Natural killer cell (primary cell): Measurements from ENCODE around the gene AZI2. TPM values are rescaled to one million over a fixed set of nuclear protein-coding genes. Genes with fewer than 3 reads are reported as not detected.

ENCODE experiments used
- ATAC-seq, 3 donors: fragments of 150-1000 bp in 2 of 3; fragments of 200-7000 bp in 1 of 3; cut with Tn5 transposase; 1 replicate in 1 of 3; 2 replicates in 2 of 3; pipeline ENCODE4 v1.10.0; 2021; ENCODE audit warnings: mild to moderate bottlenecking in 2 of 3, moderate library complexity in 2 of 3
- DNase-seq, 2 donors: peaks; one replicate each; pipeline versions ENCODE4 v3.0.0 to v3.0.0-alpha.2; 2013 to 2021; ENCODE audit warnings: mixed read lengths in 1 of 2
- H3K27ac ChIP-seq: one replicate; pipeline ENCODE4 v1.5.1; 2013; ENCODE audit warnings: mild to moderate bottlenecking, low read length
- H3K27me3 ChIP-seq: one replicate; pipeline ENCODE4 v1.6.1; 2013; ENCODE audit warnings: low read length; ENCODE audit not compliant: control insufficient read depth, insufficient read depth
- H3K36me3 ChIP-seq: one replicate; pipeline ENCODE4 v1.6.1; 2013; ENCODE audit warnings: low read length; ENCODE audit not compliant: control insufficient read depth, insufficient read depth
- H3K4me1 ChIP-seq: one replicate; pipeline ENCODE4 v1.6.1; 2013; ENCODE audit warnings: low read length; ENCODE audit not compliant: control insufficient read depth, insufficient read depth
- H3K4me3 ChIP-seq: one replicate; pipeline ENCODE4 v1.5.1; 2013; ENCODE audit warnings: low read length
- H3K9me3 ChIP-seq: one replicate; pipeline ENCODE4 v1.6.1; 2013; ENCODE audit warnings: low read length; ENCODE audit not compliant: control insufficient read depth, insufficient read depth
- H3K27ac Mint-ChIP-seq, 2 donors: one replicate each; pipeline ENCODE4 v1.8.0; 2022; ENCODE audit warnings: mild to moderate bottlenecking in 2 of 2, mixed read lengths in 2 of 2, moderate library complexity in 1 of 2
- H3K27me3 Mint-ChIP-seq, 2 donors: one replicate each; pipeline ENCODE4 v1.8.0; 2022; ENCODE audit warnings: low read depth in 2 of 2, mixed read lengths in 2 of 2
- H3K36me3 Mint-ChIP-seq: one replicate; pipeline ENCODE4 v1.8.0; 2022; ENCODE audit warnings: mixed read lengths
- H3K4me1 Mint-ChIP-seq, 2 donors: one replicate each; pipeline ENCODE4 v1.8.0; 2022; ENCODE audit warnings: mixed read lengths in 2 of 2
- H3K4me3 Mint-ChIP-seq: one replicate; pipeline ENCODE4 v1.8.0; 2022; ENCODE audit warnings: mild to moderate bottlenecking, moderate library complexity, mixed read lengths
- H3K9me3 Mint-ChIP-seq, 2 donors: one replicate each; pipeline ENCODE4 v1.8.0; 2022; ENCODE audit warnings: mixed read lengths in 2 of 2
- CTCF ChIP-seq: fragments of 200-600 bp; IDR thresholded peaks from one replicate; pipeline ENCODE4 v1.8.0; 2022; ENCODE audit warnings: antibody characterized with exemption
- WGBS: methylation state at CpG from one replicate; pipeline ENCODE4 v1.1.7; 2013; ENCODE audit warnings: missing lambda C conversion rate; ENCODE audit not compliant: insufficient coverage; 5-methylcytosine and 5-hydroxymethylcytosine counted together
- intact Hi-C: fragments of 100-400 bp; cut with micrococcal nuclease; formaldehyde crosslinking; loops from one replicate; pipeline ENCODE4 v1.14.2; 2022
- total RNA-seq, 4 donors: library from RNA; stranded (reverse); fragments of 120-200 nt in 1 of 4; gene quantifications; one replicate each; pipeline versions ENCODE4 v1.2.3 to v1.2.4, GENCODE V29; 2013 to 2022

Gene AZI2
- total RNA-seq, 3 donors from 2014 or later (not counting 1 experiment from before 2014, with no cell fraction given): 29.3 to 38.6 (median 32.0) TPM

DNA sequence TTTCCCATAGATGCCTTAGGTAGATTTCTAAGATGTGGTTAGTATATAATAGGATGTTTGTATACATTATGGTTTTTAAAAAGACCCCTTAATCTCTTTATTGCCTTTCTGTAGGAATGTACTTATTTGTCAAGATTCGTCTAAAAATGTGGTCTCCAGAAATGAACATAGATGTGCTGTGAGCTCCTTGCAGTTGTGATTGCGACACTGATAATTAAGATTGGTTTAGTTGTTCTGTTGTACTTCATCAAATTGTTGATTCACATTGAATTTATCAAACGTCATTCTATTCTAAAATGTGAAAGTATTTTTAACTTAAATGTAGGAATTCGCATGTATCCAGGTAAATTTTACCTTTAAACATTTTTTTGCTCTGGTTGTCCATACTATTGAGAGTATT lies 56.0 kb downstream of the AZI2 start:
- H3K27ac ChIP-seq: peak overlapping the region; percentile 94

GRCh38 chr3:28291577-28291976 lies 57.0 kb downstream of the AZI2 start:
- Mint-ChIP-seq H3K27ac (peak overlapping the region; percentile 94 to 95), H3K27me3 (no peaks in the 10 kb centered on the region), H3K4me3 (peak overlapping the region; percentile 92), H3K9me3 (no peaks in the 10 kb centered on the region), H3K36me3 (no peaks in the 10 kb centered on the region), H3K4me1 (peaks cover 48 to 54% of the 10 kb centered on the region in 2 donors)
- ATAC-seq (peak; percentile 15 to 60 (median 58)), DNase-seq (peak in 1 of 2 donors; percentile 17)
- intact Hi-C loops: no loop called here
- TF ChIP-seq CTCF: no peak
- peaks cover 4% of the 10 kb centered on the region for H3K4me1 ChIP-seq
- no peaks in the 10 kb centered on the region for H3K9me3 ChIP-seq
- H3K36me3 ChIP-seq: no peaks in the 10 kb centered on the region
- H3K4me3 ChIP-seq: peak overlapping the region; percentile 72
- no peaks in the 10 kb centered on the region for H3K27me3 ChIP-seq
- peak overlapping the region; percentile 94 for H3K27ac ChIP-seq

More for the DNA sequence above, 56.0 kb downstream of the AZI2 start:
- Mint-ChIP-seq H3K4me1 (peaks cover 49 to 57% of the 10 kb centered on the region in 2 donors), H3K36me3 (no peaks in the 10 kb centered on the region), H3K9me3 (no peaks in the 10 kb centered on the region), H3K27ac (peak overlapping the region; percentile 94 to 95), H3K27me3 (no peaks in the 10 kb centered on the region), H3K4me3 (peak overlapping the region; percentile 92)
- DNase-seq: no peak
- intact Hi-C loops: loop anchor here (2.0 kb wide), 2 partner anchors 40 to 572 kb away; no protein-coding TSS in a partner anchor
- H3K36me3 ChIP-seq: peaks cover 6% of the 10 kb centered on the region
- 75% methylated on average over 1 of the region's 4 CpGs for WGBS
- no peaks in the 10 kb centered on the region for H3K27me3 ChIP-seq
- no peak for TF ChIP-seq CTCF
- peak overlapping the region; percentile 72 for H3K4me3 ChIP-seq
- peaks cover 4% of the 10 kb centered on the region for H3K4me1 ChIP-seq
- no peak for ATAC-seq
- no peaks in the 10 kb centered on the region for H3K9me3 ChIP-seq

DNA sequence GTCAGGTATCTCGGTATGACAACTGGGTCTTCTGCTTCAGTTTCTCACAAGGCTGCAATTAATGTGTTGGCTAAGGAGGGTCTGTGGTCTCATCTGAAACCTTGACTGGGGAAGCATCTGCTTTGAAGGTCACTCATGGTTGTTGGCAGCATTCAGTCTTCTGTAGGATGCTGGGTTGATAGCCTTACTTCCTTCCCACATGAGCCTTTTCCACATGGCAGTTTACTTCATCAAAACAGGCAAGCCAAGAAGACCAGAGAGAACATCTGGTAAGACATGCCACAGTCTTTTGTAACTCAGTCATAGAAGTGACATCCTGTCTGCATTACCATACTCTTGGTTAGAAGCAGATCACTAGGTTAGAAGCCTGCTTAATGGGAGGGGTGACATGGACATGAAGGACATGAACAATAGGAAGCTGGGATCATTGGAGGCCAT lies 57.7 kb downstream of the AZI2 start:
- Histone ChIP-seq H3K9me3 (no peaks in the 10 kb centered on the region), H3K36me3 (no peaks in the 10 kb centered on the region), H3K4me1 (peaks cover 4% of the 10 kb centered on the region), H3K4me3 (no peak overlapping the region), H3K27ac (peak overlapping the region; percentile 54), H3K27me3 (no peaks in the 10 kb centered on the region)
- intact Hi-C loops: no loop called here
- Mint-ChIP-seq H3K27ac (peak overlapping the region; percentile 94 to 95), H3K27me3 (no peaks in the 10 kb centered on the region), H3K4me1 (peaks cover 53 to 58% of the 10 kb centered on the region in 2 donors), H3K36me3 (no peaks in the 10 kb centered on the region), H3K4me3 (peak overlapping the region; percentile 92), H3K9me3 (no peaks in the 10 kb centered on the region)
- no peak for TF ChIP-seq CTCF
- 44% methylated on average over 1 of the region's 1 CpG for WGBS
- DNase-seq (peak in 1 of 2 donors; percentile 34), ATAC-seq (peak in 1 of 3 donors; percentile 32)

DNA sequence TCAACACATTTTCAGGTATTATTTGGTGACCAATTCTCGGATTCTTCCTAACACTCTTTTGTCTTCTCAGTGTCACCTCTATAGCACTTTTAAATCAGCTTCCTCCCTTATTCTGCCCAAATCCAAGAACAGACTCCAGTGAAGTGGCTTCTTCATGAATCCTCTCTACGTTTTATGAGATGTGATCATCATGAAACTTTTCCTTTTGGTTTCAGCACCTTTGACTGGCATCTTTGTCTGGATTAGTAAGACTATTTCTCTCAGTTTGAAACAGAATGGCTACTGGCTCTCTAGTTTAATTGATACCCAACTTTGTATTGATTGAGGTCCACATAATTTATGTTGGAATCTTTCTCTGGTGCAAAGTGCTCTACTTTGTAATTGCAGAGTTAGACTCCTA lies 61.6 kb downstream of the AZI2 start:
- H3K27me3 ChIP-seq: no peaks in the 10 kb centered on the region
- intact Hi-C loops: loop anchor here (2.0 kb wide), 1 partner anchor 574 kb away; no protein-coding TSS in a partner anchor
- no peaks in the 10 kb centered on the region for H3K36me3 Mint-ChIP-seq
- H3K36me3 ChIP-seq: no peaks in the 10 kb centered on the region
- WGBS: 52% methylated on average over 2 of the region's 2 CpGs
- ATAC-seq (peak; percentile 37 to 41 (median 40)), DNase-seq (peak in 1 of 2 donors; percentile 24)
- peak overlapping the region; percentile 2 for H3K4me3 ChIP-seq
- peak overlapping the region; percentile 75 to 87 for H3K27ac Mint-ChIP-seq
- H3K9me3 ChIP-seq: no peaks in the 10 kb centered on the region
- TF ChIP-seq CTCF: no peak
- H3K4me1 Mint-ChIP-seq: peaks cover 36 to 40% of the 10 kb centered on the region in 2 donors
- no peaks in the 10 kb centered on the region for H3K9me3 Mint-ChIP-seq
- peak overlapping the region; percentile 42 for H3K27ac ChIP-seq
- no peaks in the 10 kb centered on the region for H3K4me1 ChIP-seq
- H3K4me3 Mint-ChIP-seq: peak overlapping the region; percentile 76
- H3K27me3 Mint-ChIP-seq: no peaks in the 10 kb centered on the region
